Activated CD8-positive, alpha-beta T cell treated with anti-CD3 and anti-CD28 coated beads for 36 hours (primary cell): Measurements from ENCODE around the gene TMEM141. TPM values are rescaled to one million over a fixed set of nuclear protein-coding genes. Genes with fewer than 3 reads are reported as not detected.
"Not testable (repeated sequence)": the region's sequence is repeated elsewhere in the genome, so short reads cannot be mapped to it uniquely, and the experiment has no call there.

Source experiments
- ATAC-seq: fragments of 200-7000 bp; cut with Tn5 transposase; one replicate; pipeline ENCODE4 v1.10.0; 2021; ENCODE audit warnings: mild to moderate bottlenecking, moderate library complexity
- CTCF ChIA-PET: fragments of 350-600 bp; sonication (Branson Sonifier 250); formaldehyde crosslinking; loops from one replicate; lab custom pipeline; 2021; ENCODE audit warnings: antibody characterized with exemption; lab: Charles Lee
- POLR2A ChIA-PET: fragments of 350-600 bp; sonication (Branson Sonifier 250); formaldehyde crosslinking; loops from one replicate; lab custom pipeline; 2021; ENCODE audit warnings: antibody characterized with exemption; lab: Charles Lee
- DNase-seq: peaks from one replicate; pipeline ENCODE4 v3.0.0-alpha.2; 2020
- H3K27ac Mint-ChIP-seq: one replicate; pipeline ENCODE4 v1.8.0; 2021; ENCODE audit warnings: mild to moderate bottlenecking, mixed read lengths
- H3K27me3 Mint-ChIP-seq: one replicate; pipeline ENCODE4 v1.8.0; 2021; ENCODE audit warnings: mixed read lengths
- H3K36me3 Mint-ChIP-seq: one replicate; pipeline ENCODE4 v1.8.0; 2021; ENCODE audit warnings: low read depth, mixed read lengths
- H3K4me1 Mint-ChIP-seq: one replicate; pipeline ENCODE4 v1.8.0; 2021; ENCODE audit warnings: low read depth, mixed read lengths
- H3K4me3 Mint-ChIP-seq: one replicate; pipeline ENCODE4 v1.8.0; 2021; ENCODE audit warnings: mild to moderate bottlenecking, moderate library complexity, mixed read lengths
- H3K9me3 Mint-ChIP-seq: one replicate; pipeline ENCODE4 v1.8.0; 2021; ENCODE audit warnings: mixed read lengths
- intact Hi-C: fragments of 100-400 bp; cut with micrococcal nuclease; formaldehyde crosslinking; loops from one replicate; pipeline ENCODE4 v1.10.0; 2022
- total RNA-seq, 2 experiments: library from RNA; stranded (reverse); gene quantifications; one replicate each; pipeline ENCODE4 v1.2.3, GENCODE V29; 2021
- TF ChIP-seq, protein P1 (sequence below): fragments of 200-600 bp; IDR thresholded peaks from one replicate; pipeline ENCODE4 v1.8.0; 2022; ENCODE audit warnings: antibody characterized with exemption, mild to moderate bottlenecking

Gene TMEM141
- total RNA-seq, 2 experiments from 2014 or later, result 50.6 to 51.1 TPM

DNA sequence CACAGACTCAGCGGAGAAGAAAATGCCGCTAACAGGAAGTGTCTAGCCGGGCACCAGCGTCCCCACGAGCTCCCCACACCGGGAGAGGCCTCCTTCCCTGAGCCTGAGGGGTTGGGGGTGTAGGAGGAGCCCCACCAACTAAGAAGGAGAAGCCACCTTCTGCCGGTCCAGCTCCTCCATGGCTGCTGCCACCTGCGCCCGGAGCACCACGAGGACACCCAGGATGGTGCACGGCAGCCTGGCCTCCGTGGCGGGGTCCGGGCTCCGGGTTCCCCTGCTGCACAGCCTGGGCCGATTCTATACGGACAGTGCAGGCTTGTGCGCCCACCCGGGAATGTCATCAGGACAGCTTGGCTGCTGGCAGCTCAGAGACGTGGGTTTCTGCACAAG is 33.4 kb upstream of the TMEM141 start:
- Mint-ChIP-seq H3K9me3 (peaks cover 12% of the 10 kb centered on the region), H3K27me3 (peaks cover 12% of the 10 kb centered on the region), H3K4me3 (no peak overlapping the region), H3K4me1 (no peaks in the 10 kb centered on the region), H3K27ac (no peak overlapping the region), H3K36me3 (peaks cover 2% of the 10 kb centered on the region)
- TF ChIP-seq, protein P1, sequence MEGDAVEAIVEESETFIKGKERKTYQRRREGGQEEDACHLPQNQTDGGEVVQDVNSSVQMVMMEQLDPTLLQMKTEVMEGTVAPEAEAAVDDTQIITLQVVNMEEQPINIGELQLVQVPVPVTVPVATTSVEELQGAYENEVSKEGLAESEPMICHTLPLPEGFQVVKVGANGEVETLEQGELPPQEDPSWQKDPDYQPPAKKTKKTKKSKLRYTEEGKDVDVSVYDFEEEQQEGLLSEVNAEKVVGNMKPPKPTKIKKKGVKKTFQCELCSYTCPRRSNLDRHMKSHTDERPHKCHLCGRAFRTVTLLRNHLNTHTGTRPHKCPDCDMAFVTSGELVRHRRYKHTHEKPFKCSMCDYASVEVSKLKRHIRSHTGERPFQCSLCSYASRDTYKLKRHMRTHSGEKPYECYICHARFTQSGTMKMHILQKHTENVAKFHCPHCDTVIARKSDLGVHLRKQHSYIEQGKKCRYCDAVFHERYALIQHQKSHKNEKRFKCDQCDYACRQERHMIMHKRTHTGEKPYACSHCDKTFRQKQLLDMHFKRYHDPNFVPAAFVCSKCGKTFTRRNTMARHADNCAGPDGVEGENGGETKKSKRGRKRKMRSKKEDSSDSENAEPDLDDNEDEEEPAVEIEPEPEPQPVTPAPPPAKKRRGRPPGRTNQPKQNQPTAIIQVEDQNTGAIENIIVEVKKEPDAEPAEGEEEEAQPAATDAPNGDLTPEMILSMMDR, result no peak
- intact Hi-C loops, result no loop called here
- ChIA-PET POLR2A (interaction anchor here (1.1 kb wide), 1 partner anchor 56 kb away, joined by 4 read pairs; no protein-coding TSS in a partner anchor), CTCF (interaction anchor here (0.8 to 2.5 kb wide), 7 partner anchors 10 to 52 kb away, joined by 3 to 8 read pairs (median 3); no protein-coding TSS in a partner anchor)
- no peak for DNase-seq
- no peak for ATAC-seq

DNA sequence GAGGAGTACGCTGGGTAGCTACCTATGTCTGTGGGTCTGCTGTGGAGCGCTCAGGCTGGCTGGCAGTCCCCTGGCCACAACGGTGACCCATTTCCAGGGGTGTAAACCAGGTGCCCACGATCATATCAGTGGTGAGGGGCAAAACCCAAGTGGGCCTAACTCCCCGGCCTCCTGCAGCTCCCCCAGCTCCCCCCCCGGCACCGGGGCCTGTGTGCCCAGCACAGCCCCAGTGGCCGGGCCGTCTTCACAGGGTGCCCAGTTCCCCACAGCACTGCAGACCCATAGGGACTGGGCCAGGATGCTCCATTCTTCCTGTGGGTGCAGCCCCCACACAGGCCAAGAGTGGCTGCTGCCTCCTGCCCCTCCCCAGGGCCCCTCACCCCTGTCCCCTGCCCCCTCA is 32.1 kb upstream of the TMEM141 start:
- H3K36me3 Mint-ChIP-seq, result peaks cover 2% of the 10 kb centered on the region
- H3K4me3 Mint-ChIP-seq, result no peak overlapping the region
- ATAC-seq (no peak), DNase-seq (no peak)
- no peak overlapping the region for H3K27ac Mint-ChIP-seq
- H3K9me3 Mint-ChIP-seq, result peaks cover 9% of the 10 kb centered on the region
- peaks cover 14% of the 10 kb centered on the region for H3K27me3 Mint-ChIP-seq
- H3K4me1 Mint-ChIP-seq, result no peaks in the 10 kb centered on the region
- CTCF ChIA-PET, result interaction anchor here (1.2 to 2.5 kb wide), 3 partner anchors 9 to 19 kb away, joined by 3 to 8 read pairs (median 4); no protein-coding TSS in a partner anchor
- intact Hi-C loops, result no loop called here
- TF ChIP-seq, protein P1, result no peak
- POLR2A ChIA-PET, result no interaction called here

DNA sequence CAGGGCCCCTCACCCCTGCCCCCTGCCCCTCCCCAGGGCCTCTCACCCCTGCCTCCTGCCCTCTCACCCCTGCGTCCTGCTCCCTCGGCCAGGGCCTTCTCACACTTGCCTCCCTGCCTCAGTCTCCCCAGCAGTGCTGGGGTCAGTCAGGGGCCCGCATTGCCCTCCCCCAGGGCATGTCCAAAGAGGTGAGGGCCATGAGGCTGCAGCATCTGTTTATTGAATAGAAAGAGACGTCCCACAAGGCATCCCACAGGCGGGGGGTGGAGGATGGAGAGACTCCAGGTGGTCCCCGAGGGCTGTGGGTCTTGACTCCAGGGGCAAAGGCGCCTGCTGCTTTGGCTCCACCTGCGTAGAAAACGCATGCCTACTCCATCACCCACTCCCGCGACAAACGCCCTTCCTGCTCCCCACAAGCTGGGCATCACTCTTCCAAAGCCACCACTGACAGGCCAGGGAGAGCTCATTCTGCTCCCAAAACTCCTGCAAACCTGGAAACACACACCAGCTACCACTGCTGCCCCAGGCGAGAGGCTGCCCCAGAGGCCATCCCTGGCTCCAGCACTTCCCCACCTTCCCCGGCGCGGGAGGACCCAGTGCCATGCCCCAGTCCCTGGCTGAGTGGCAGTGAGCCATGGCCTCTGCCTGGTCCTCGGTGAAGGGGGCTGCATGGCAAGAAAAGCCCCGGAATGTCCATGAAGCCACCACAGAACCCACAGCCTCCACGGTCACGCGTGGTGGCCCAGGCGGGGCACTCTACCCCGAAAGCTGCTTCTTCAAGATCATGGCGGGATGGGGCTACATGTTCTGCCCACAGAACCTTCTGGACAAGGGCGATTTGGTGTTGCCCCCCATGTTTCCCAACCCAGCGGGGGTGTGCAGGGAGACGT is 31.5 kb upstream of the TMEM141 start:
- CTCF ChIA-PET, result interaction anchor here (1.2 to 2.5 kb wide), 4 partner anchors 8 to 309 kb away, joined by 3 to 8 read pairs (median 5); no protein-coding TSS in a partner anchor
- no peaks in the 10 kb centered on the region for H3K4me1 Mint-ChIP-seq
- DNase-seq (no peak), ATAC-seq (no peak)
- peaks cover 2% of the 10 kb centered on the region for H3K36me3 Mint-ChIP-seq
- POLR2A ChIA-PET, result no interaction called here
- H3K27me3 Mint-ChIP-seq, result peaks cover 14% of the 10 kb centered on the region
- peaks cover 9% of the 10 kb centered on the region for H3K9me3 Mint-ChIP-seq
- no peak overlapping the region for H3K4me3 Mint-ChIP-seq
- intact Hi-C loops, result no loop called here
- H3K27ac Mint-ChIP-seq, result no peak overlapping the region
- TF ChIP-seq, protein P1, result no peak

DNA sequence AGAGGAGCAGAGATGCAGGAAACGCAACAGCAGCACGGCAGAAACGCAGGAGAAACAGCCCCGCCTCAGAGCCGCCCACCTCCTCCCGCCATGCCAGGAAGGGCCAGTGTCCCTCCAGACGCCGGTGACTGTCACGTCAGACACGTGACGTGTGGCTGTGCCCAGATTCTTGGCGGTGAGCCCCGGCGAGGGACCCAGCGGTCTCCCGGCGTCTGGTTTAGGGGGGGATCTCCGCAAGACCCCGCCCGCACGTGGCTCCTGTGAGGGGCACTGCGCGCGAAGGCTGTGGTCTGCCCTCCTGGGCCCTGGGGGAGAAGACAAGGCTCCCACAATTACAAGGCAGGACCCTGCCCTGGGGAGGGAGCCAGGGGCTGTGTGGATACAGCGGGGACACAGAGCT is 30.7 kb upstream of the TMEM141 start:
- TF ChIP-seq, protein P1, result no peak
- ChIA-PET POLR2A (no interaction called here), CTCF (interaction anchor here (1.4 kb wide), 2 partner anchors 31 to 308 kb away, joined by 5 read pairs; no protein-coding TSS in a partner anchor)
- Mint-ChIP-seq H3K9me3 (peaks cover 8% of the 10 kb centered on the region), H3K4me1 (no peaks in the 10 kb centered on the region), H3K27me3 (peaks cover 14% of the 10 kb centered on the region), H3K4me3 (no peak overlapping the region), H3K27ac (no peak overlapping the region), H3K36me3 (peaks cover 2% of the 10 kb centered on the region)
- no peak for DNase-seq
- intact Hi-C loops, result no loop called here
- no peak for ATAC-seq

DNA sequence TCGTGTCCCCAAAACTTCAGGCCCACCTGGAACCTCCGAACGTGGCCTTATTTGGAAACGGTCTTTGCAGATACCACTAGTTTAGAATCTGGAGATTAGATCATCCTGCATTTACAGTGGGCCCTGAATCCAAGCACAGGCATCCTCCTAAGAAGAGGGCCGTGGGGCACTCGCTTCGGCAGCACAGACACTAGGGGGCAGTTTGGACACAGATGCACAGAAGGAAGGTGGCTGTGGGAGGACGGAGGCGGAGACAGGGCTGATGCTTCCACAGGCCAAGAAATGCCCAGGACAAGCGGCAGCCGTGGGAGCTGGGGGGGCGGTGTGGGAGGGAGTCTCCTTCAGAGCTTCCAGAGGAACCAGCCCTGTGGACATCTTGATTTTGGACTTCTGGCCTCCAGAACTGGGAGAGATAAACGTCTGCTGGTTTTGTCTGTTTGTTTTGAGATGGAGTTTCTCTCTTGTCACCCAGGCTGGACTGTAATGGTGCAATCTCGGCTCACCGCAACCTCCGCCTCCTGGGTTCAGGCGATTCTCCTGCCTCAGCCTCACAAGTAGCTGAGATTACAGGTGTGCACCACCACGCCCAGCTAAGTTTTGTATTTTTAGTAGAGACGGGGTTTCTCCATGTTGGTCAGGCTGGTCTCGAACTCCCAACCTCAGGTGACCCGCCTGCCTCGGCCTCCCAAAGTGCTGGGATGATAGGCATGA is 30.2 kb upstream of the TMEM141 start:
- H3K9me3 Mint-ChIP-seq, H3K36me3 Mint-ChIP-seq, ATAC-seq, intact Hi-C loops, H3K27ac Mint-ChIP-seq, POLR2A ChIA-PET, H3K27me3 Mint-ChIP-seq, H3K4me3 Mint-ChIP-seq, H3K4me1 Mint-ChIP-seq: not testable (repeated sequence)
- CTCF ChIA-PET, result interaction anchor here (1.2 to 1.9 kb wide), 5 partner anchors 10 to 307 kb away, joined by 3 to 8 read pairs (median 5); no protein-coding TSS in a partner anchor
- DNase-seq, result peak; percentile 55
